Mesothelial cell of epicardium (in vitro differentiated cells): ENCODE data around the gene PSMB2. TPM values are rescaled to one million over a fixed set of nuclear protein-coding genes. Genes with fewer than 3 reads are reported as not detected.
A peak's percentile ranks its signal among the peaks of the same experiment; 100 is the strongest.

Experiments used
- DNase-seq, 2 experiments: peaks; one replicate each; pipeline ENCODE4 v3.0.0; 2021; ENCODE audit warnings: low spot score in 2 of 2; ENCODE audit not compliant: unreplicated experiment in 2 of 2
- H3K27ac Mint-ChIP-seq: 2 replicates; pipeline ENCODE4 v1.8.0; 2021; ENCODE audit warnings: mixed read lengths
- H3K27me3 Mint-ChIP-seq: 2 replicates; pipeline ENCODE4 v1.8.0; 2021; ENCODE audit warnings: low read depth, mixed read lengths
- H3K36me3 Mint-ChIP-seq: 2 replicates; pipeline ENCODE4 v1.8.0; 2021; ENCODE audit warnings: mixed read lengths
- H3K4me1 Mint-ChIP-seq: 2 replicates; pipeline ENCODE4 v1.8.0; 2021; ENCODE audit warnings: mixed read lengths
- H3K4me3 Mint-ChIP-seq: 2 replicates; pipeline ENCODE4 v1.8.0; 2021; ENCODE audit warnings: mild to moderate bottlenecking, moderate library complexity, mixed read lengths
- H3K9me3 Mint-ChIP-seq: 2 replicates; pipeline ENCODE4 v1.8.0; 2021; ENCODE audit warnings: mixed read lengths
- CTCF ChIP-seq: fragments of 200-600 bp; sonication (generic); IDR thresholded peaks from one replicate; pipeline ENCODE4 v1.5.0; 2021; ENCODE audit warnings: antibody characterized with exemption; ENCODE audit not compliant: unreplicated experiment
- total RNA-seq: library from RNA; stranded (reverse); gene quantifications from 3 replicates; pipeline ENCODE4 v1.2.1, GENCODE V29; 2021

PSMB2 gene
- total RNA-seq, 1 donor from 2014 or later, result 61.1 TPM

- peaks cover 70% of the 10 kb centered on the region for H3K27me3 Mint-ChIP-seq
Measured at GRCh38 chr1:35574125-35574654, 67.1 kb downstream of the PSMB2 start.

GRCh38 chr1:35573198-35574124, 67.9 kb downstream of the PSMB2 start, which contains the start of gene TFAP2E:
TFAP2E (plus strand) TSS chr1:35573314; CDS start chr1:35573578, 264 bp downstream.
- DNase-seq, result peak in 1 of 2 experiments; percentile 62
- Mint-ChIP-seq H3K27ac (no peak within 1 kb of the TSS), H3K9me3 (no peaks in the 10 kb centered on the region), H3K36me3 (no peaks in the 10 kb centered on the region), H3K27me3 (peaks cover 68% of the 10 kb centered on the region), H3K4me3 (peak within 1 kb of the TSS; percentile 66), H3K4me1 (peaks cover 38% of the 10 kb centered on the region)
- TF ChIP-seq CTCF, result no peak

More at GRCh38 chr1:35574125-35574654, 67.1 kb downstream of the PSMB2 start:
- H3K4me3 Mint-ChIP-seq, result peak overlapping the region; percentile 51
- H3K9me3 Mint-ChIP-seq, result no peaks in the 10 kb centered on the region
- no peaks in the 10 kb centered on the region for H3K36me3 Mint-ChIP-seq
- no peak overlapping the region for H3K27ac Mint-ChIP-seq
- no peak for TF ChIP-seq CTCF
- DNase-seq, result no peak
- peaks cover 40% of the 10 kb centered on the region for H3K4me1 Mint-ChIP-seq

DNA sequence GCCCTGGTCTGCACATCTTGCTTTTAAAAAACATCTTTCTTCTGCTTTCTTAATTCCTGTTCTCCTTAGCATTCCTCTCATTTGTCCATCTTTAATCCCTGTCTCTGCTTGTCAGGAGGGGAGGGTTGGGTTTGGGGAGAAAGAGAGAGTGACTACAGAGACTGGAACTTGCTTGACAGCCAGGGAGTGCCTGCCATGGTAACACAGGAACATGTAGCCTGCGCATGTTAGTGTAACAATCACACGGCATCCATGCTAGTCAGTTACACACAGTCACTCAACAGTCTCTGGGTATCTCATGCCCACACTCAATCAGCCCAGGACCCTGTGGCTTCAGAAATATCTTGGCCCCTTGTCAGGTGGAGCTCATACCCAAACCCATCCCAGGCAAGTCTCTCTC, 69.0 kb downstream of the PSMB2 start:
- Mint-ChIP-seq H3K4me1 (peaks cover 29% of the 10 kb centered on the region), H3K27ac (no peak overlapping the region), H3K36me3 (no peaks in the 10 kb centered on the region), H3K4me3 (peak overlapping the region; percentile 66), H3K9me3 (no peaks in the 10 kb centered on the region), H3K27me3 (peaks cover 57% of the 10 kb centered on the region)
- DNase-seq, result no peak
- no peak for TF ChIP-seq CTCF

GRCh38 chr1:35571263-35571662, 70.1 kb downstream of the PSMB2 start:
- TF ChIP-seq CTCF, result no peak
- H3K4me1 Mint-ChIP-seq, result peaks cover 26% of the 10 kb centered on the region
- no peaks in the 10 kb centered on the region for H3K36me3 Mint-ChIP-seq
- H3K4me3 Mint-ChIP-seq, result no peak overlapping the region
- no peak overlapping the region for H3K27ac Mint-ChIP-seq
- H3K27me3 Mint-ChIP-seq, result peaks cover 51% of the 10 kb centered on the region
- no peak for DNase-seq
- no peaks in the 10 kb centered on the region for H3K9me3 Mint-ChIP-seq

- no peak for DNase-seq
- H3K4me3 Mint-ChIP-seq, result no peak overlapping the region
- H3K27ac Mint-ChIP-seq, result no peak overlapping the region
- peaks cover 45% of the 10 kb centered on the region for H3K27me3 Mint-ChIP-seq
- no peaks in the 10 kb centered on the region for H3K9me3 Mint-ChIP-seq
- TF ChIP-seq CTCF, result no peak
- H3K4me1 Mint-ChIP-seq, result peaks cover 20% of the 10 kb centered on the region
- H3K36me3 Mint-ChIP-seq, result no peaks in the 10 kb centered on the region
Measured at GRCh38 chr1:35570589-35571137, 70.7 kb downstream of the PSMB2 start.
